Transverse colon (tissue), 3 donors: ENCODE measurements around the gene GGPS1.

Experiments used
- POLR2A ChIP-seq: fragments of 450-650 bp; IDR thresholded peaks from one replicate; pipeline ENCODE4 v1.6.1; 2016; ENCODE audit warnings: antibody characterized with exemption, mild to moderate bottlenecking, moderate library complexity
- TF ChIP-seq, protein P1 (sequence below), 5 experiments: fragments of 200-600 bp in 3 of 5; fragments of 450-650 bp in 2 of 5; sonication (generic) in 3 of 5; IDR thresholded peaks; 1 replicate in 2 of 5; 2 replicates in 3 of 5; pipeline ENCODE4 v1.5.1; 2016 to 2017; ENCODE audit warnings: antibody characterized with exemption in 5 of 5, inconsistent platforms in 3 of 5, mild to moderate bottlenecking in 2 of 5, moderate library complexity in 1 of 5

DNA sequence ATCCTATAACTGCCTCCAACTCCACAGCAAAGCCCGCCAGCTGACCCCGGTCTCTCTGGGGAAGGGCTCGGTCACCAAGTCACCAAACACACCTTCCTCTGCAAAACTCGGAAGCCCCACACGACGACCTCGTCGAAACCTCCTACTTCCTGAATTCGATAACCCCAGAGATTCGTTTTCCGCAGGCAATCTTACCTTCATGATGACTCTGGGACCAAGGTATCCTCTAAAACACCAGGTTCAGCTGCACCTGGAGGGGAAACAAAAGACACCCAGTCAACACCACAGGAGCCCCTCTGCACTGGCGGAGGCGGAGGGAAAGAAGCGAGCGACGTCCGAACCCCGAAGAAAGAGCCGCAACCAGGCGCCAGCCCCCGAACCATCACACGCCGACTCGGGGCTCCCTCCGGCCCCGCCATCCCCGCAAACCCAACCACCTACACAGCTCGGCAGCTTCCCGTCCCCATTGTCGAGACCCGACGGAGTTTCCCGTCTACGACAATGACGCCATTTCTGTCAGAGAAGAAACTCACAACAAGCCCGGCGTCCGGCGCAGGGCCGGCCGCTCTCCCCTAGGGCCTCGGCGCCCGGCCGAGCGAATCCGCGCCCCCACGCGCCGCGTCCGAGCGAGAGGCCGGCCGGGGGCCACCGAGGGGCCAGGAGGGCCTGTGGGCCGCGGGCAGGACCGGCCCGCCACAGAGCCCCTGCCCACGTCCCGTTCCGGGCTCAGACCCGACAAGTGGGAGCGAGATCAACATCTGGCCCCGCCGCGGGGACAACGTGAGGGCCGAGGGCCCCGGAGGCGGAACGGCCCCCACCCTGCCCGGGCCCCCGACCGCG lies 1.4 kb upstream of the GGPS1 start:
- TF ChIP-seq, protein P1, sequence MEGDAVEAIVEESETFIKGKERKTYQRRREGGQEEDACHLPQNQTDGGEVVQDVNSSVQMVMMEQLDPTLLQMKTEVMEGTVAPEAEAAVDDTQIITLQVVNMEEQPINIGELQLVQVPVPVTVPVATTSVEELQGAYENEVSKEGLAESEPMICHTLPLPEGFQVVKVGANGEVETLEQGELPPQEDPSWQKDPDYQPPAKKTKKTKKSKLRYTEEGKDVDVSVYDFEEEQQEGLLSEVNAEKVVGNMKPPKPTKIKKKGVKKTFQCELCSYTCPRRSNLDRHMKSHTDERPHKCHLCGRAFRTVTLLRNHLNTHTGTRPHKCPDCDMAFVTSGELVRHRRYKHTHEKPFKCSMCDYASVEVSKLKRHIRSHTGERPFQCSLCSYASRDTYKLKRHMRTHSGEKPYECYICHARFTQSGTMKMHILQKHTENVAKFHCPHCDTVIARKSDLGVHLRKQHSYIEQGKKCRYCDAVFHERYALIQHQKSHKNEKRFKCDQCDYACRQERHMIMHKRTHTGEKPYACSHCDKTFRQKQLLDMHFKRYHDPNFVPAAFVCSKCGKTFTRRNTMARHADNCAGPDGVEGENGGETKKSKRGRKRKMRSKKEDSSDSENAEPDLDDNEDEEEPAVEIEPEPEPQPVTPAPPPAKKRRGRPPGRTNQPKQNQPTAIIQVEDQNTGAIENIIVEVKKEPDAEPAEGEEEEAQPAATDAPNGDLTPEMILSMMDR (IDR thresholded peaks at IDR 0.05): no peak
- no peak for TF ChIP-seq POLR2A
